GM19324 (cell line): ENCODE measurements around the gene PAN2.
A peak's percentile ranks its signal among the peaks of the same experiment; 100 is the strongest.
"Not testable (repeated sequence)": the region's sequence is repeated elsewhere in the genome, so short reads cannot be mapped to it uniquely, and the experiment has no call there.

ENCODE experiments used
- ATAC-seq: cut with Tn5 transposase; IDR thresholded peaks from one replicate; pipeline ENCODE4 v1.9.1; 2021; ENCODE audit warnings: mild to moderate bottlenecking, moderate library complexity; ENCODE audit not compliant: unreplicated experiment, low FRiP score

The PAN2 gene

DNA sequence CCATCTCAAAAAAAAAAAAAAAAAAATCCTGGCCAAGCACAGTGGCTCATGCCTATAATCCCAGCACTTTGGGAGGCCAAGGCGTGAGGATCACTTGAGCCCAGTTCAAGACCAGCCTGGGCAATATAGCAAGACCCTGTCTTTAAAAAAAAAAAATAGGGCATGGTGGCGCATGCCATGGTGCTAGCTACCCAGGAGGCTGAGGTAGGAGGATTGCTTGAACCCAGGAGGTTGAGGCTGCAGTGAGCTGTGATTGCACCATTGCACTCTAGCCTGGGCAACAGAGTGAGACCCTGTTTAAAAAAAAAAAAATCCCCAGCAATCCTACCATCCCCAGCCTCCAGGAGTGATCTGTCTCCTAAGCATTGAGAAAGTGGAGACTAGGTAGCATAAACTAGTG, 8.5 kb upstream of the PAN2 start:
- not testable (repeated sequence) for ATAC-seq

DNA sequence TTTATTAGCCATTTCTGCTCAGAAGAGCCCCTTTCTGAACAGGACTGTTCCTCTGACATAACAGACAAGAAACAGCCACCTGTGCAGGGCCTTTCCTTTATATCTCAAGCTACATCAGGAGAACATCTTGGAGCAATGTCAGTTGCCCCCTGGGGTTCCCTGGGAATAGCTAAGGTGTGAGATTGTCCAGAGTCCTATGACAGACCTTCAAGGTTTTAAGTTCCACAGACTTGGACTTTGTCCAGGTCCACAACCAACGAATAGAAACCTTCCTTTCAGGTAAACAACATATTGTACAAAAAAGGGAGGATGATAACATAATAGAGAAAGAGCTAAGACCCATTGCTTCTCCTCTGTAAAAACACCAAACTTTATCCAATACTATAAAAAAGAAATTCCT, 7.8 kb upstream of the PAN2 start:
- no peak for ATAC-seq

DNA sequence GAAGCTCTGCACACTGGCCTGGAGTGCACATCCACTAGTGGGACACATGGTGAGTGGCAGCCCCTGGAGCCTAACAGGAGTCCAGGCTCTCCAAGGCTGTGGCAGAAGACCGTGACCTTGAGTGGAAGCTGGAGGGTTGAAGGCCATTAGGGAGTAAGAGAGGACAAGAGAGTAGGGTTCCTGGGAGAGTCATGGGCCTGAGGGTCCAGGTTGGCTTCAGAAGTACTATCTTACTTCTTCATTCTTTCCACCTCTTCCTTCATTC, 5.3 kb upstream of the PAN2 start:
- no peak for ATAC-seq

DNA sequence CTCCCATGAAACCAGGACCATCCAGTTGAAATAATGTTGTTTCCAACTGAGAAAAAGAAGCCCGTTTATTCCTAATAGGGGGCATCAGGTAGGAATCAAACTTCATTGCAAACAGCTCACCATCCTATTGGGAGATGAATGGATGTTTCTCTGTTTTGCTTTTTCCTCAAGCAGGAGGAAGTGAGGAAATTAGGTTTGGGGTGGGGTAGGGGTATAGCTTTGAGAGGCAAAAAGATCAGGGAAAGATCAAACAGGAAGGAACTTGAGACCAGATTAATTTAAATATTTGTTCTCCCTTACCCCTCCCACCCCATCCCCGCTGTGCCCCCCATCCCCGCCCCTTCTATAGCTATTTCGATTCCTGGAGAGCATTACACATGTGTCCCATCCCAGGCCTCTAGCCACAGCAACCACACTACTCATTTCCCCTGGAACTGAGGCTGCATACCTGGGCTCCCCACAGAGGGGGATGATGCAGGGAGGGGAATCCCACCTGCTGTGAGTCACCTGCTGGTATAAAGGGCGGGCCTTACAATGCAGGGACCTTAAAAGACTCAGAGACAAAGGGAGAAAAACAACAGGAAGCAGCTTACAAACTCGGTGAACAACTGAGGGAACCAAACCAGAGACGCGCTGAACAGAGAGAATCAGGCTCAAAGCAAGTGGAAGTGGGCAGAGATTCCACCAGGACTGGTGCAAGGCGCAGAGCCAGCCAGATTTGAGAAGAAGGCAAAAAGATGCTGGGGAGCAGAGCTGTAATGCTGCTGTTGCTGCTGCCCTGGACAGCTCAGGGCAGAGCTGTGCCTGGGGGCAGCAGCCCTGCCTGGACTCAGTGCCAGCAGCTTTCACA, 4.7 kb upstream of the PAN2 start, which contains the start of gene IL23A:
Gene IL23A (plus strand): TSS at position 577 of the 850 bp plus-strand sequence. CDS start 161 bp downstream, at position 738.
- ATAC-seq = no peak

DNA sequence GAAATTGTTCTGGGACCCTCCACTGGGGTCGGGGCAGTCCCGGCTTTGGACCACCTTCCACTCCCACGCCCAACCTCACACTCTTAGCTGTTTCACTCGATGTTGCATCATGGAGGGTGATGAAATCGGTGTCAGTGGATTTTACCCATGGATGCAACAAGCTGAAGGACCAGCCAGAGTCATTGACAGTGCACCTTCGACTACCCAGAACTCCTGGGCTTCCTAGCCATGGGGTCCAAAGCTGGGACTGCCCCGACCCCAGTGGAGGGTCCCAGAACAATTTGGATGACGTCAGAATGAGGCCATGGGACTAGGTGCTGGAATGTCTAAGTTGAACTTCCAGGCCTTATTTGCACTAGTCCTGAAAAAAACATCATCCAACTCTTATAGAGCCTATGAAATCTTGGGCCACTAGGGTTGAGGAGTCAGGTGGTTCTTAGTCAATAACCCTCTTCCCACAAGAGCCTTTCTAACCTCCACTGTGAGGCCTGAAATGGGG, 4.0 kb upstream of the PAN2 start:
- no peak for ATAC-seq

DNA sequence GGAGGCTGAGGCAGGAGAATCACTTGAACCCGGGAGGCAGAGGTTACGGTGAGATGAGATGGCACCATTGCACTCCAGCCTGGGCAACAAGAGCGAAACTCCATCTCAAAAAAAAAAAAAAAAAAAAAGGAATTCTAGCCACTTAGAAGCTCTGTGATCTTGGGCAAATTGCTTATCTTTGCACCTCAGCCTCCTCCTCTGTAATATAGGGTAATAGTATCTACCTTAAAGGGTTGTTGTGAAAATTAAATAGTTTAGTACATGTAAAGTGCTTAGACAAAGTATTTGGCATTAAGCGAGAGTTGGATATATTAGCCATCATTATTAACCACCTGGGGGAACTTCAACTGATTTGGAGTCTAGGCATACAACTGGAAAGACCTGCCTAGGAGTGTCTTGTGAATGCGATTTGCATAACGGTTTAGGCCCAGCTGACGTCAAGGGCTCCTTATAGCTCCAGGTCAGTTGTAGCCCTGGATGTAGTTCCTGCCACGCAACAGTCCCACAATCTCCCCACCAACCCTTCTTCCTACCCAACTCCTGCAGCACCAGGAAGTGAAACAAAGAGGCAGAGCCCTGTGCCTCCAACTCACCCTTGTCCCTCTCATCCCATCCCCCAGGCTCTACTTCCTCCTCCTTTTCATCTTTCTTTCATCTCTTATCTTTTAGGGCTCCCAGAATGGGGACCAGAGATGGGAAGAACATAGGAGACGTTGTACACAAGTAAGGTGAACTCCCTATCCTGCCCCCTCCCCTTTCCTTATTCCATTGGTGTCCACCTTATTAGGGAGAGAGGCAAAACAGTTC, 2.8 kb upstream of the PAN2 start:
- ATAC-seq = no peak

DNA sequence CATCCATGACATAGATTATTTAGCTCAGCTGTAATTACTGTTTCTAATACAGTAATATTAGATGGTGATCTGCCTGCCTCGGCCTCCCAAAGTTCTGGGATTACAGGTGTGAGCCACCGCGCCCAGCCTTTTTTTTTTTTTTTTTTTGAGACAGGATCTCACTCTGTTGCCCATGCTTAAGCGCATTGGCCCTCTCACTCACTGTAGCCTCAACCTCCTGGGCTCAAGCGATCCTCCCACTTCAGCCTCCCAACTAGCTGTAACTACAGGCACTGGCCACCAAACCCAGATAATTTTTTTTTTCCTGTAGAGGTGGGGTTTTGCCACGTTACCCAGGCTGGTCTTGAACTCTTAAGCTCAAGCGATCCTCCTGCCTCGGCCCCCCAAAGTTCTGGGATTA, 1.7 kb upstream of the PAN2 start:
- not testable (repeated sequence) for ATAC-seq

DNA sequence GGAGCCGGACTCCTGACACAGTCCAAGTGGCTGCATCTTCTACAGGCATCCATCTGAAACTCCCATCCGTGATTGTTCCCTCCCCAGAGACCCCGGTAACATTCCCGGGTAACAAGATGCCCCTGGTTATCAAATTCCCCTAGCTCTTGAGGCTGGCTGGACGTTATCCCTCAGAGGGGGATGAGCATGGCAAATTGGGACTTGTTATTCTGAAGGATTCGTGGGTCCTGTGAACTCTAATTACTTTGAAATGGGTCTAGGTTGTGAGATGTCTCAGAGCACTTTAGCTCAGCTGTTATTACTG, 642 bp upstream of the PAN2 start:
- ATAC-seq = no peak

DNA sequence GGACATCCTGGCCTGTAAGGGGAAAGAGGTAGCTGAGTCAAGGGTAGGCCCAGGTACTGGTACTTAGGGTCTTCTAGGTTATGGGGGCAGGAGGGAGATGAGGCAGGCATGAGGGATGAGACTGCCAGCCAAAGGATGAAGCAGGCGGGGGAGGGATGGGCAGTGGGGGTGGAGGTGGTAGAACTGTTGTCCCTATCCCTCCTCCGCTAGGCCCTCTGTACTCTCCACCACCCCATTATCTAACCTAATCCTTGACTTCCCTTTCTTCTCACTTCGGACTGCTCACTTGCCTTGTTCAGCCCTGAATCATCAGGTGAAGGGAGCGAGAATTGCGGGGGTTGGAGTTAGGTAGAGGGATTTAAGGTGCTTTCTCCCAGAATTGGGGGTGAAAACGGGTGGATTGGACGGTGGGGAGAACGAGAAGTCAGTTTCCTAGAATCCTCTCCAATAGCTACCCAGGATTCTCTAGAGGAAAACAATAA, 562 bp downstream of the PAN2 start:
- ATAC-seq = no peak

DNA sequence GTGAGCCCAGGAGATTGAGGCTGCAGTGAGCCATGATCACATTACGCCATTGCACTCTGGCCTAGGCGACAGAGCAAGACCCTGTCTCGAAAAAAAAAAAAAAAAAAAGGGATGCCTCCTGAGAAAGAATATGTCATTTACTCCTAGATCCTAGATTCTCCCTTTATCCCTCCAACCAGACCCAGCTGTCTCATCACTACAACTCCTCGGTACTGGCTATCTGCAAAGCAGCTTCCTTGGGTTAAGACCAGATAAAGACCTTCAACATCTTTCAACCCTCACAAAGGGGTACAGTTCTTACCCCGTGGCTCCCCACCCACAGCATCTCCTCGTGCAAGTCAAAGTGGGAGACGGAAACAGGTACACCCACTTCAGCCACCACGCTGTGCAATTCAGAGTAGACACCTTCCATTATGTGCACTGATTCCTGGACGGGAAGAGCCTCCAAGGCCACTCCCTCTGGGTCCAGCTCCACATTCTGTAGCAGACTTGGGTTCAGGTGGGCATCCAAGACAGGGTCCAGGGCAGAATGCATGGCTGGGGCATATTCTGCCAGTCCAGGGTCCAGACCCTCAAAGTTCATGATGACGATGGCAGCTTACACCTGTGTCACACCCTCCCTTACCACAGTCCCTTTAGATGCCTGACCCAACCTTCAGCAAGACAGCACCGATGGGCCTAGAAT, 1.1 kb downstream of the PAN2 start:
- no peak for ATAC-seq

DNA sequence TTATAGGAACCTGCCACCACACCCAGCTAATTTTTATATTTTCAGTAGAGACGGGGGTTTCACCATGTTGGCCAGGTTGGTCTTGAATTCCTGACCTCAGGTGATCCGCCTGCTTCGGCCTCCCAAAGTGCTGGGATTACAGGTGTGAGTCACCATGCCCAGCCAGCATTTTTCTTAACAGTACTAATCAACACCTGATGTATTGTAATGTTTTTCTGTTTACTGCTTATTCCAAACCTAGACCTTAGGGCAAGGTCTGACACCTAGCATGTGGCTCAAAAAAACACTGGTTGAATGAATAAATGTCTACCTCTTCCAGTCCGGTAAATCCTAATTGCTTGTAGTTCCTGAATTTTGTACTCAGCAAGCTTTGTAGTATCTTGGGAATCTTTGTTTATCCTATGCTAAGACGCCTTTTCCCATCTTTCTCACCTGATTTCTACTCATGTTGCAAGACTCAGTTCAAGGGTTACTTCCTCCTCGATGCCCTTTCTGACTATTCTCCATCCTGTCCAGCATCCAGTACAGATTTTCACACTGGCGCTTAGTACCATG, 2.8 kb downstream of the PAN2 start:
- ATAC-seq = no peak

DNA sequence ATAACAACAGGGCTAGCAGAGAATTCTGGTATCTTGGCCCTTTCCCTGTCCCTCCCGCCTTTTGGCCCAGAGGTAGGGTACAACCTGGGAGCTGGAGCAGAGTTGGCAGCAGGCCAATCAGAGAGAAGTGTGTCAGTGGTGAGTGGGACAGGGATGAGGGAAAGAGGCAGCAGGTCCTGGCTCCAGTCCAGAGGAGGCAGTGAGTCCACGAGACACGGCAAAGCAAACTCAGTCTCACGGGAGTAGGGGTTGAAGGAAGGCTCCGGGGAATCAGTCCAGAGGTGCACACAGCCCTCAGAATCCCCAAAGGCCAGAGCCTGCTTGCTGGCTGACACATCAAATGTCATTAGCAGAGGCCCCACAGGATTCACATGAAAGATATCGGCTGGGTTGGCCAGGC, 7.3 kb downstream of the PAN2 start:
- ATAC-seq = no peak

DNA sequence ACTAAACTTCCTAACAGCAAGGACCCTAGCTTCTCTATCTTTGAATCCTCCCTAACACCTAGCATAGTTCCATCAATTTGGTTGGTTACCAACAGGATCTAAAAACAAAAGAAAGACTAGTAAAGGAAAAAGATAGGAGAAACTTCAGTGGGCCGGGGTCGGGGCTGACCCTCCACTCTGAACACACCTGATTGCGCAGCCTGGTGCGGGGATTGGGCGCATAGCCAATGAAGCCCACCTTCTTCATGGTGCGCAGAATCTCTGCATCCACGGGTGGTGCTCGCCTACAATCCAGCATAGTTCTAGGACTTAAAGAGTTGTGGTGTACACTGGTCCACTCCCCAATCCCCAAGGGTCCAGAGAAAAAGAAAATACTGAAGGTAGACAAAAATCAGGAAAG, 7.7 kb downstream of the PAN2 start:
- ATAC-seq = no peak

DNA sequence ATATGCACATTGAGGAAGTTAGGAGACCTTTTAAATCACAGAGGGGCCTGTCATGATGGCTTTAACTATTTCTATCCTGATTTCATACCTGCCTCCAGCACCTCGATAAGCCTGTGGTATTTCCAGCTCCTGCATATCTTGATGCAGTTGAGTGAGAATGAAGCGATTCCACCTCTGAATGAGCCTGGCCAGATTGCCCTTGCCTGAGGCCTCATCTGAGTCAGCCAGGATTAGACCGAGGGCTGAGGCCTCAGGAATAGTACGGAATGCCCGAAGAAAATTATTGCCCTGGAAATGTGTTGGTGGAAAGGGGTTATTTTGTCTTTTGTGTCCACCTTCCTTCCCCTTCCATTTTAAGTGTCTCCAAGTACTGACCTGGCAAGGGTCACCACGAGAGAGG, 9.6 kb downstream of the PAN2 start:
- no peak for ATAC-seq

DNA sequence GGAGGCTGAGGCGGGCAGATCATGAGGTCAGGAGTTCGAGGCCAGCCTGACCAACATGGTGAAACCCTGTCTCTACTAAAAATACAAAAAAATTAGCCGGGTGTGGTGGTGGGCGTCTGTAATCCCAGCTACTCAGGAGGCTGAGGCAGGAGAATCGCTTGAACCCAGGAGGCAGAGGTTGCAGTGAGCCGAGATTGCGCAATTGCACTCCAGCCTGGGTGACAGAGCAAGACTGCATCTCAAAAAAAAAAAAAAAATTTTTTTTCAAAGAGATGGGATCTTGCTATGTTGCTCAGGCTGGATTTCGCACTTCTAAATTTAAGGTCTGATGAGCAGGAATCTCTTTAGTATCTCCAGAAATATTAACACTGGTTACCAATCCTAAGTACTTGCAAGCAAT, 12.2 kb downstream of the PAN2 start:
- ATAC-seq = not testable (repeated sequence)

DNA sequence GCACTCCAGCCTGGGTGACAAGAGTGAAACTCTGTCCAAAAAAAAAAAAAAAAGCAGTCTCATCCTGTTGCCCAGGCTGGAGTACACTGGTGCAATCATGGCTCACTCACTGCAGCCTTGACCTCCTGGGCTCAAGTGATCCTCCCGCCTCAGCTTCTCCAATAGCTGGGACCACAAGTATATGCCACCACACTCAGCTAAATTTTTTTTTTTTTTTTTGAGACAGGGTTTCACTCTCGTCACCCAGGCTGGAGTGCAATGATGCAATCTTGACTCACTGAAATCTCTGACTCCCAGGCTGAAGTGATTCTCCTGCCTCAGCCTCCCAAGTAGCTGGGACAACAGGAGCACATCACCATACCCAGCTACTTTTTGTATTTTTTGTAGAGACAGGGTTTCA, 12.8 kb downstream of the PAN2 start:
- ATAC-seq = no peak

DNA sequence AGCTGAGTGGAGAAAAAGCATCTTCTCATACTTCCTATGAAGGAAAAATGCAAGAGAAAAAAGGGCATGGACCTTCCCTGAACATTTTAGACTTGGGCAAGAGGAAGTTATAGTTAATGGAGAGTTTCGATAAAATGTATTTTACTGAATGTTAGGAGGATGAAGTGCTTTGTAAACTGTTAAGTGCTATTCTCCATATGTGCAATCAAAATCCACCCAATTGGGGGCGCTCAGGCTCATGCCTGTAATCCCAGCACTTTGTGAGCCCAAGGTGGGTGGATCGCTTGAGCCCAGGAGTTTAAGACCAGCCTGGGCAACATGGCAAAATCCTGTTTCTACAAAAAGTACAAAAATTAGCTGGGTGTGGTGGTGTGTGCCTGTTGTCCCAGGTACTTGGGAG, 16.1 kb downstream of the PAN2 start:
- no peak for ATAC-seq

DNA sequence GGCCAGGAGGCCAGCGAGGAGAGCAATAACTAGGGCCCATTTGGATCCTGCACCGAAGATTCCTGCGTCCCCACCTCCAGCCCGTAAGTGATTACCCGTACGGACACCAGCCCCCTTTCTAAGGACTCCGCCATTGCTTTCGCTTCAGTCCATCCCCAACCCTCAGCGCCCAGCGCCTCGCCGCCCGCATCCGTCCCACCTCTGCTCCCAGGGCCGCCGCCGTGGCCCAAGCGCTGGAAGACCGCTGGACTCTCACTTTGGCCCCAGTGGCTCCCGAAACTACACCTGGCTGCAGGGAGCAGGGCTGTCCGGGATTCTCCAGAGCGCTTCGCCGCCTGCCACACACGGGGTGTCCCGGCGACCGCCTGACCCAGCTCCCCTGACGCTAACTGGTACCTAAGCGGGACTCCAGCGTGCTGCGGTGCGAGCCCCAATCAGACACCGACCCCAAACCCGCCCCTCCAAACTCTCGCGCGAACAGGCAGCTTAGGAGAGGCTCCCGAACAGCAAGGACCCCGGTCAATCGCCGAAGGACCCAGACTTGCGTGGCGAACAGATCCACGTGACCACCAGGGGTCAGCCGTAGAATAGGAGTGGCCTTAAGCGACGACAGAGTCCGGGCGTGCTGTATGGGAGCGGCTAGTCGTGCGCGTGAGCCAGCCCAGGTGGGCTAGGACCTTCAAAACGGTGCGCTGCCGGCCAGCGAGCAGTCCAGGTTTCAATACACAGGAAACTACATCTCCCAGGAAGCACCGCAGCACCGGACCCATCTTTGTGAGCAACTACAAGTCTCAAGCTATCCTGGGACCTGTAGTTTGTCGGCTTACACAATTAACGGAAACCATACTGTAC, 18.0 kb downstream of the PAN2 start, which contains the start of gene CNPY2:
Gene CNPY2 (minus strand): TSS at position 367 of the 852 bp plus-strand sequence. CDS start 771 bp downstream, outside the sequence.
- peak; percentile 89 for ATAC-seq

DNA sequence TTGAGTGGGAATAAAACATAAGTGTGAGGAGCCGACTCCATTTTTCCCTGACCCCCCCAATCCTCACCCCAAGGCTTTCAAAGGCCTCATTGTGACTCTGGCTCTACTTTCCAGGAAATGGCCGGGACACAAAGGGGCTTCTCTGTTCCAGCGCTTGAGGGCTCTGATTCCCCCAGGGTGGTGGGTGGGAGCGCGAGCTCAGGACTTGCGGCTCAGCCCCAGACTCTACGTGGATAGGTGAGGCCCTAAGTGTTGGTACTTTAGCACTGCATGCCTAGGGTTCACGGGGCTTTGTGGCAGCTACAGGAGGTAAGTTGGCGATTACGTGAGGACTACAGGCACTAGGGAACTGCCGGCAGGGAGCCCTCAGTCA, 18.6 kb downstream of the PAN2 start:
- ATAC-seq = no peak

DNA sequence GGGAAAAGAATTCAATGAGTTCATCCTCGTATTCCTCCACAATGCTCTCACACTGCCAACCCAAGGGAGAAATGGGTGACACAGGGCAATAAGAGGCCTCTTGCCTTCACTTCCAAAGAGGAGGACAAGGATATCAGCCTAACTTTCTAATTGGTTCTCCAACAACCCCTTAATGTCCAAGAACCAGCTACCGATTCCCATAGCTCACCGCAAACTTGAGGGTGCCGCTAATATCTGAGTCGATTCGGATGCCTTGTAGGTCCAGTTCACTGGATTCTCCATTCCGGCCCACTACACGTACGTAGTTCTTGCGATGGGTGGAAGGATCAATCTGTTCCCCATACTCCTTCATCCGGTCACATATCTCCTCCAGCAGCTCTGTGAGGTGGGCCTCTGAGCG, 22.8 kb downstream of the PAN2 start:
- no peak for ATAC-seq
